CD4-positive, alpha-beta T cell (primary cell): ENCODE results near the gene HTT-AS. TPM values are rescaled to one million over a fixed set of nuclear protein-coding genes. Genes with fewer than 3 reads are reported as not detected.

ENCODE experiments used
- ATAC-seq: fragments of 200-7000 bp; cut with Tn5 transposase; one replicate; pipeline ENCODE4 v1.10.0; 2022; ENCODE audit warnings: mild to moderate bottlenecking; ENCODE audit not compliant: poor library complexity
- CTCF ChIA-PET: fragments of 350-600 bp; sonication (Branson Sonifier 250); formaldehyde crosslinking; loops from one replicate; lab custom pipeline; 2021; ENCODE audit warnings: antibody characterized with exemption, inconsistent platforms; lab: Charles Lee
- POLR2A ChIA-PET: fragments of 350-600 bp; sonication (Branson Sonifier 250); formaldehyde crosslinking; loops from one replicate; lab custom pipeline; 2021; ENCODE audit warnings: antibody characterized with exemption, inconsistent platforms; lab: Charles Lee
- DNase-seq, 14 experiments: peaks; one replicate each; pipeline ENCODE4 v3.0.0-alpha.2; 2013 to 2020; ENCODE audit warnings: mixed read lengths in 2 of 14
- H3K27ac ChIP-seq, 2 donors: one replicate each; pipeline versions ENCODE4 v1.5.1 to v1.7.0; 2013; ENCODE audit warnings: low read length in 2 of 2, low read depth in 1 of 2, mild to moderate bottlenecking in 1 of 2
- H3K27me3 ChIP-seq, 2 experiments: 1 replicate in 1 of 2; 2 replicates in 1 of 2; pipeline versions ENCODE4 v1.6.1 to v1.7.0; 2013; ENCODE audit warnings: low read length in 2 of 2, control low read depth in 1 of 2, mild to moderate bottlenecking in 1 of 2, moderate library complexity in 1 of 2; ENCODE audit not compliant: insufficient read depth in 2 of 2, control insufficient read depth in 1 of 2
- H3K36me3 ChIP-seq: one replicate; pipeline ENCODE4 v1.6.1; 2013; ENCODE audit warnings: low read length, control low read depth; ENCODE audit not compliant: insufficient read depth
- H3K4me1 ChIP-seq: one replicate; pipeline ENCODE4 v1.6.1; 2013; ENCODE audit warnings: low read length, control low read depth; ENCODE audit not compliant: insufficient read depth
- H3K4me3 ChIP-seq: one replicate; pipeline ENCODE4 v1.5.1; 2013; ENCODE audit warnings: mild to moderate bottlenecking, low read length, moderate library complexity
- H3K9me3 ChIP-seq, 2 experiments: 1 replicate in 1 of 2; 2 replicates in 1 of 2; pipeline versions ENCODE4 v1.6.1 to v1.7.0; 2013; ENCODE audit warnings: low read length in 2 of 2, mild to moderate bottlenecking in 2 of 2, control low read depth in 1 of 2, moderate library complexity in 1 of 2; ENCODE audit not compliant: control insufficient read depth in 1 of 2, insufficient read depth in 1 of 2
- H3K27ac Mint-ChIP-seq: one replicate; pipeline ENCODE4 v1.8.0; 2020; ENCODE audit warnings: mixed read lengths
- H3K27me3 Mint-ChIP-seq: one replicate; pipeline ENCODE4 v1.8.0; 2021; ENCODE audit warnings: mixed read lengths
- H3K36me3 Mint-ChIP-seq: one replicate; pipeline ENCODE4 v1.8.0; 2021; ENCODE audit warnings: low read depth, mixed read lengths
- H3K4me1 Mint-ChIP-seq: one replicate; pipeline ENCODE4 v1.8.0; 2021; ENCODE audit warnings: low read depth, mixed read lengths
- H3K4me3 Mint-ChIP-seq: one replicate; pipeline ENCODE4 v1.8.0; 2020; ENCODE audit warnings: mild to moderate bottlenecking, mixed read lengths
- H3K9me3 Mint-ChIP-seq: one replicate; pipeline ENCODE4 v1.8.0; 2020; ENCODE audit warnings: mixed read lengths
- CTCF ChIP-seq: fragments of 200-600 bp; IDR thresholded peaks from one replicate; pipeline ENCODE4 v1.8.0; 2022; ENCODE audit warnings: antibody characterized with exemption, mild to moderate bottlenecking
- intact Hi-C, 2 experiments: fragments of 100-400 bp; cut with DNase I in 1 of 2; cut with micrococcal nuclease in 1 of 2; formaldehyde crosslinking; loops; one replicate each; pipeline versions ENCODE4 v1.15.1 to v1.9.0; 2023 to 2025; cut with DNase I, micrococcal nuclease
- total RNA-seq, 174 experiments: library from RNA in 2 of 174; stranded (reverse) in 2 of 174; gene quantifications; one replicate each; pipeline ENCODE4 v1.2.3 and lab custom pipeline; 2021 to 2026

The HTT-AS gene
- total RNA-seq, 2 experiments from 2014 or later: not detected

- Mint-ChIP-seq H3K27me3 (no peaks in the 10 kb centered on the region), H3K4me1 (peaks cover 31% of the 10 kb centered on the region), H3K4me3 (peak overlapping the region; percentile 90), H3K36me3 (no peaks in the 10 kb centered on the region), H3K27ac (peak overlapping the region; percentile 65), H3K9me3 (no peaks in the 10 kb centered on the region)
- Histone ChIP-seq H3K4me3 (peak overlapping the region; percentile 80), H3K9me3 (no peaks in the 10 kb centered on the region), H3K27me3 (no peaks in the 10 kb centered on the region), H3K27ac (peak overlapping the region; percentile 69 to 72), H3K4me1 (peaks cover 23% of the 10 kb centered on the region), H3K36me3 (no peaks in the 10 kb centered on the region)
- ChIA-PET POLR2A (interaction anchor here (1.6 to 4.1 kb wide), 2 partner anchors 32 to 33 kb away, joined by 7 to 18 read pairs; no protein-coding TSS in a partner anchor), CTCF (interaction anchor here (1.2 kb wide), 1 partner anchor 32 kb away, joined by 3 read pairs; no protein-coding TSS in a partner anchor)
- ATAC-seq (peak; percentile 9), DNase-seq (peak in 10 of 14 experiments; percentile 2 to 82 (median 22))
- TF ChIP-seq CTCF: no peak
- intact Hi-C loops: loop anchor here (2.0 to 10.0 kb wide), 10 partner anchors 28 to 1490 kb away; partner anchors contain the start of genes FAM193A (in 1 of the 2), GRK4 (in 1 of the 2), HAUS3 (in 1 of the 2) and LETM1 (in 1 of the 2)
These were observed 711 bp upstream of the HTT-AS start for GRCh38 chr4:3074846-3075651.

GRCh38 chr4:3073158-3074077 is 920 bp downstream of the HTT-AS start:
- Histone ChIP-seq H3K4me1 (peaks cover 23% of the 10 kb centered on the region), H3K9me3 (no peaks in the 10 kb centered on the region), H3K27ac (no peak overlapping the region), H3K27me3 (no peaks in the 10 kb centered on the region), H3K4me3 (peak overlapping the region; percentile 64), H3K36me3 (no peaks in the 10 kb centered on the region)
- ChIA-PET POLR2A (interaction anchor here (1.0 to 4.1 kb wide), 5 partner anchors 29 to 318 kb away, joined by 3 to 18 read pairs (median 6); partner anchors contain the start of genes GRK4 and NOP14), CTCF (interaction anchor here (1.2 to 1.4 kb wide), 3 partner anchors 34 to 660 kb away, joined by 3 to 4 read pairs (median 3); no protein-coding TSS in a partner anchor)
- no peaks in the 10 kb centered on the region for H3K36me3 Mint-ChIP-seq
- no peaks in the 10 kb centered on the region for H3K27me3 Mint-ChIP-seq
- H3K9me3 Mint-ChIP-seq: no peaks in the 10 kb centered on the region
- intact Hi-C loops: loop anchor here (2.0 to 10.0 kb wide), 11 partner anchors 25 to 1489 kb away; partner anchors contain the start of genes FAM193A (in 1 of the 2), GRK4 (in 1 of the 2), HAUS3 (in 1 of the 2) and LETM1 (in 1 of the 2)
- no peak for TF ChIP-seq CTCF
- DNase-seq (peak in 8 of 14 experiments; percentile 1 to 46 (median 7)), ATAC-seq (no peak)
- peaks cover 22% of the 10 kb centered on the region for H3K4me1 Mint-ChIP-seq
- no peak overlapping the region for H3K27ac Mint-ChIP-seq
- peak overlapping the region; percentile 34 for H3K4me3 Mint-ChIP-seq

- DNase-seq: peak in 1 of 14 experiments; percentile 34
- Mint-ChIP-seq H3K9me3 (no peaks in the 10 kb centered on the region), H3K27ac (no peak overlapping the region), H3K4me3 (peak overlapping the region; percentile 46), H3K27me3 (no peaks in the 10 kb centered on the region), H3K36me3 (no peaks in the 10 kb centered on the region), H3K4me1 (peaks cover 15% of the 10 kb centered on the region)
- H3K4me3 ChIP-seq: no peak overlapping the region
- CTCF ChIA-PET: no interaction called here
- no peak for TF ChIP-seq CTCF
- no peaks in the 10 kb centered on the region for H3K9me3 ChIP-seq
- H3K27ac ChIP-seq: no peak overlapping the region
- H3K4me1 ChIP-seq: peaks cover 23% of the 10 kb centered on the region
- intact Hi-C loops: loop anchor here in 1 of 2 experiments (2.0 to 10.0 kb wide), 9 partner anchors 23 to 1487 kb away; partner anchors contain the start of genes FAM193A, HAUS3, LETM1 and POLN
- H3K27me3 ChIP-seq: no peaks in the 10 kb centered on the region
- POLR2A ChIA-PET: interaction anchor here (4.1 kb wide), 1 partner anchor 30 kb away, joined by 18 read pairs; no protein-coding TSS in a partner anchor
- no peaks in the 10 kb centered on the region for H3K36me3 ChIP-seq
- ATAC-seq: no peak
These were observed 2.5 kb downstream of the HTT-AS start for GRCh38 chr4:3071811-3072210.
